ENCODE measurements around the gene RPP14.
A peak's percentile ranks its signal among the peaks of the same experiment; 100 is the strongest.

RPP14 gene

DNA sequence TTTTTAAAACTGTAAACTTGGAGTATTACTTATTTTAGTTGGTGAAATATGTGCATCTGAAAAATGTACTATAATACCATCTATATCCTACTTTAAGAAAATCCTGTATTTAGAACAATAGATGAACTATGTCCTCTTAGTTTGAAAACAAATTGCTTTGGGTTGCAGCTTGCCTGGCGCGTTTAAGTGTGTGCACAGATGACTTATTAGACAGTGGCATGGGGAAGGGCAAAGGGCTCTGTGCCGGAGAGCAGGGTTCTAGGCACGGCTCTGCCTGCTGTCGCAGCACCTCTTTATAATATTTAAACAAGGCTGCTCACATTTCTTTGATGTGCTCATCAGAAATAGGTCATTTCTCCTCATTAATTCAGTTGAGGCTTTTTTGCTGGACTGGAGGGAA is 36.6 kb downstream of the RPP14 start:
- no peak for DNase-seq (ENCODE audit: low read depth, low spot score)
- in situ Hi-C loops (cut with HindIII; ENCODE audit: low sequenced_read_pairs): no loop called here
- no peak overlapping the region for H3K4me3 ChIP-seq (ENCODE audit: low read depth, low read length)
- TF ChIP-seq, protein P1, sequence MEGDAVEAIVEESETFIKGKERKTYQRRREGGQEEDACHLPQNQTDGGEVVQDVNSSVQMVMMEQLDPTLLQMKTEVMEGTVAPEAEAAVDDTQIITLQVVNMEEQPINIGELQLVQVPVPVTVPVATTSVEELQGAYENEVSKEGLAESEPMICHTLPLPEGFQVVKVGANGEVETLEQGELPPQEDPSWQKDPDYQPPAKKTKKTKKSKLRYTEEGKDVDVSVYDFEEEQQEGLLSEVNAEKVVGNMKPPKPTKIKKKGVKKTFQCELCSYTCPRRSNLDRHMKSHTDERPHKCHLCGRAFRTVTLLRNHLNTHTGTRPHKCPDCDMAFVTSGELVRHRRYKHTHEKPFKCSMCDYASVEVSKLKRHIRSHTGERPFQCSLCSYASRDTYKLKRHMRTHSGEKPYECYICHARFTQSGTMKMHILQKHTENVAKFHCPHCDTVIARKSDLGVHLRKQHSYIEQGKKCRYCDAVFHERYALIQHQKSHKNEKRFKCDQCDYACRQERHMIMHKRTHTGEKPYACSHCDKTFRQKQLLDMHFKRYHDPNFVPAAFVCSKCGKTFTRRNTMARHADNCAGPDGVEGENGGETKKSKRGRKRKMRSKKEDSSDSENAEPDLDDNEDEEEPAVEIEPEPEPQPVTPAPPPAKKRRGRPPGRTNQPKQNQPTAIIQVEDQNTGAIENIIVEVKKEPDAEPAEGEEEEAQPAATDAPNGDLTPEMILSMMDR (IDR thresholded peaks at IDR 0.05; ENCODE audit: low read depth, low read length): no peak

DNA sequence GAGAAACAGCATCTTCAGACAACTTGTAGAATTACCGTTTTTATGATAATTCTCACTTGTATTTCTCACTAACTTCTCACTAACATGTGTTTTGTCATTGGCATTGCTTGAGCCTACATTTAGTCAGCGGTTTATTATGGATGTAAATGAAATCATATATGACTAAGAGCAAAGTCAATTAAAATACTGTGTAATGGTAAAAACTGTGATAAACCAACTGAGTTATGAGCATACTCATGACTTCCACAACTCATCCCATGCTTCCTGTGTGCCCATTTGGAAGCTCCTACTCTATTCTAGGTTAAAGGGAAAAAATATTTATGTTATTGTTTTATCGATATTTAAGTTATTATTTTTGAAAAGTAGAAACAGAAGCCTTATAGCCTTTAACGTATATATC is 39.4 kb downstream of the RPP14 start:
- in situ Hi-C loops (cut with HindIII; ENCODE audit: low sequenced_read_pairs): no loop called here
- H3K4me3 ChIP-seq (ENCODE audit: low read depth, low read length): no peak overlapping the region
- no peak for DNase-seq (ENCODE audit: low read depth, low spot score)
- TF ChIP-seq, protein P1 (IDR thresholded peaks at IDR 0.05; ENCODE audit: low read depth, low read length): no peak

DNA sequence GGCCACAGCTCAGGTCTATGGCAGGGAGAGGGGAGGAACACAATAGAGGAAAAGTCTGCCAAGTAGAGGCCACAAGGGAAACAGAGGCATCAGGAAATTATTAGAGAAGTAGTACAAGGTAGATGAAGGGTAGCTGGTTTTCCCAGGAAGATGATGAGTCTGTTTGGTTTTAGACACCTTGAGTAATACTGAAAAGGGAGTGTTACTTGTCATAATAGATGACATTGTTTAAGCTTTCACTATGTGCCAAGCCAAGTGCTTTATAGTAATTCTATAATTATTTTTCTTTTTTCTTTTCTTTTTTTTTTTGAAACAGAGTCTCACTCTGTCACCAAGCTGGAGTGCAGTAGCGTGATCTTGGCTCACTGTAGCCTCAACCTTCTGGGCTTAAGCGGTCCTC is 40.3 kb downstream of the RPP14 start:
- DNase-seq (ENCODE audit: low read depth, low spot score): no peak
- in situ Hi-C loops (cut with HindIII; ENCODE audit: low sequenced_read_pairs): no loop called here
- TF ChIP-seq, protein P1 (IDR thresholded peaks at IDR 0.05; ENCODE audit: low read depth, low read length): no peak
- H3K4me3 ChIP-seq (ENCODE audit: low read depth, low read length): no peak overlapping the region

- in situ Hi-C loops (cut with HindIII; ENCODE audit: low sequenced_read_pairs): no loop called here
- TF ChIP-seq, protein P1 (IDR thresholded peaks at IDR 0.05; ENCODE audit: low read depth, low read length): no peak
- H3K4me3 ChIP-seq (ENCODE audit: low read depth, low read length): no peak overlapping the region
- no peak for DNase-seq (ENCODE audit: low read depth, low spot score)
Observed at GRCh38 chr3:58347984-58348383, 41.9 kb downstream of the RPP14 start.

- DNase-seq (ENCODE audit: low read depth, low spot score): no peak
- no peak overlapping the region for H3K4me3 ChIP-seq (ENCODE audit: low read depth, low read length)
- TF ChIP-seq, protein P1 (IDR thresholded peaks at IDR 0.05; ENCODE audit: low read depth, low read length): no peak
- in situ Hi-C loops (cut with HindIII; ENCODE audit: low sequenced_read_pairs): no loop called here
Observed at GRCh38 chr3:58349792-58350626, 44.0 kb downstream of the RPP14 start.

- peak; percentile 26 for DNase-seq (ENCODE audit: low read depth, low spot score)
- no peak overlapping the region for H3K4me3 ChIP-seq (ENCODE audit: low read depth, low read length)
- in situ Hi-C loops (cut with HindIII; ENCODE audit: low sequenced_read_pairs): no loop called here
- TF ChIP-seq, protein P1 (IDR thresholded peaks at IDR 0.05; ENCODE audit: low read depth, low read length): no peak
Observed at GRCh38 chr3:58350627-58351013, 44.6 kb downstream of the RPP14 start.

Data from astrocyte of the spinal cord (primary cell).